ENCODE data around the gene MGAT4A. TPM values are rescaled to one million over a fixed set of nuclear protein-coding genes. Genes with fewer than 3 reads are reported as not detected.

Gene MGAT4A
- total and polyA plus RNA-seq, 2 experiments from 2014 or later, result 4.4 to 5.6 TPM

DNA sequence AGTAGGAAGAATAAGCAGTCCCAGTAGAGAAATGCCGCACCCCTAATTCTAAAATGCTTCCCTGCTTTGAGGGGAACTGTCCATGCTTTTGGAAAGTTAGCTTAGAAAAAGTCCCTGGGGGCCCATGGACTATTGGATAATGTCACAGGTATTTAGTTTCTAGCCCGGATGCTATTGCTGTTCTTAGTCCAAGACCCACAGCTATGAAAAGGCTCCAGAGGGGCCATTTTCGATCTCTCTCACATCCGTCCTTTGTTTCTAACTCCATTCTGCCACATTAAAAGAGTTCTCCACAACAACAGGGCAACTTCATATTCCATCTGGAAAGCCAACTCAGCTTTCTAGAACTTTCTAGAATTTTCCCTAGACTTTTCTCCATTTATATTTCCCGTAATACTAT lies 47.2 kb downstream of the MGAT4A start:
- TF ChIP-seq JUNB (IDR thresholded peaks at IDR 0.05; ENCODE audit: unreplicated experiment) (no peak), STAT1 (IDR thresholded peaks at IDR 0.05; ENCODE audit: unreplicated experiment) (no peak), EZH2 (IDR thresholded peaks at IDR 0.05; ENCODE audit: low read depth, unreplicated experiment) (no peak), NANOG (IDR thresholded peaks at IDR 0.05; ENCODE audit: borderline replicate concordance) (no peak), ZNF462 (CRISPR knock-in tag; IDR thresholded peaks at IDR 0.05) (no peak), ZNF331 (CRISPR knock-in tag; IDR thresholded peaks at IDR 0.05; ENCODE audit: low read depth) (no peak), CREB1 (CRISPR knock-in tag; IDR thresholded peaks at IDR 0.05; ENCODE audit: low read depth) (no peak), EZH2phosphoT487 (IDR thresholded peaks at IDR 0.05; ENCODE audit: unreplicated experiment) (no peak), ETS1 (IDR thresholded peaks at IDR 0.05) (no peak), POLR2AphosphoS5 (IDR thresholded peaks at IDR 0.05; ENCODE audit: low read depth) (no peak), ZNF114 (CRISPR knock-in tag; IDR thresholded peaks at IDR 0.05) (no peak)
- TF ChIP-seq, protein P1, sequence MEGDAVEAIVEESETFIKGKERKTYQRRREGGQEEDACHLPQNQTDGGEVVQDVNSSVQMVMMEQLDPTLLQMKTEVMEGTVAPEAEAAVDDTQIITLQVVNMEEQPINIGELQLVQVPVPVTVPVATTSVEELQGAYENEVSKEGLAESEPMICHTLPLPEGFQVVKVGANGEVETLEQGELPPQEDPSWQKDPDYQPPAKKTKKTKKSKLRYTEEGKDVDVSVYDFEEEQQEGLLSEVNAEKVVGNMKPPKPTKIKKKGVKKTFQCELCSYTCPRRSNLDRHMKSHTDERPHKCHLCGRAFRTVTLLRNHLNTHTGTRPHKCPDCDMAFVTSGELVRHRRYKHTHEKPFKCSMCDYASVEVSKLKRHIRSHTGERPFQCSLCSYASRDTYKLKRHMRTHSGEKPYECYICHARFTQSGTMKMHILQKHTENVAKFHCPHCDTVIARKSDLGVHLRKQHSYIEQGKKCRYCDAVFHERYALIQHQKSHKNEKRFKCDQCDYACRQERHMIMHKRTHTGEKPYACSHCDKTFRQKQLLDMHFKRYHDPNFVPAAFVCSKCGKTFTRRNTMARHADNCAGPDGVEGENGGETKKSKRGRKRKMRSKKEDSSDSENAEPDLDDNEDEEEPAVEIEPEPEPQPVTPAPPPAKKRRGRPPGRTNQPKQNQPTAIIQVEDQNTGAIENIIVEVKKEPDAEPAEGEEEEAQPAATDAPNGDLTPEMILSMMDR (conservative IDR thresholded peaks at IDR 0.05; ENCODE audit: low read depth in 2 of 2), result no peak
- TF ChIP-seq, protein P2, sequence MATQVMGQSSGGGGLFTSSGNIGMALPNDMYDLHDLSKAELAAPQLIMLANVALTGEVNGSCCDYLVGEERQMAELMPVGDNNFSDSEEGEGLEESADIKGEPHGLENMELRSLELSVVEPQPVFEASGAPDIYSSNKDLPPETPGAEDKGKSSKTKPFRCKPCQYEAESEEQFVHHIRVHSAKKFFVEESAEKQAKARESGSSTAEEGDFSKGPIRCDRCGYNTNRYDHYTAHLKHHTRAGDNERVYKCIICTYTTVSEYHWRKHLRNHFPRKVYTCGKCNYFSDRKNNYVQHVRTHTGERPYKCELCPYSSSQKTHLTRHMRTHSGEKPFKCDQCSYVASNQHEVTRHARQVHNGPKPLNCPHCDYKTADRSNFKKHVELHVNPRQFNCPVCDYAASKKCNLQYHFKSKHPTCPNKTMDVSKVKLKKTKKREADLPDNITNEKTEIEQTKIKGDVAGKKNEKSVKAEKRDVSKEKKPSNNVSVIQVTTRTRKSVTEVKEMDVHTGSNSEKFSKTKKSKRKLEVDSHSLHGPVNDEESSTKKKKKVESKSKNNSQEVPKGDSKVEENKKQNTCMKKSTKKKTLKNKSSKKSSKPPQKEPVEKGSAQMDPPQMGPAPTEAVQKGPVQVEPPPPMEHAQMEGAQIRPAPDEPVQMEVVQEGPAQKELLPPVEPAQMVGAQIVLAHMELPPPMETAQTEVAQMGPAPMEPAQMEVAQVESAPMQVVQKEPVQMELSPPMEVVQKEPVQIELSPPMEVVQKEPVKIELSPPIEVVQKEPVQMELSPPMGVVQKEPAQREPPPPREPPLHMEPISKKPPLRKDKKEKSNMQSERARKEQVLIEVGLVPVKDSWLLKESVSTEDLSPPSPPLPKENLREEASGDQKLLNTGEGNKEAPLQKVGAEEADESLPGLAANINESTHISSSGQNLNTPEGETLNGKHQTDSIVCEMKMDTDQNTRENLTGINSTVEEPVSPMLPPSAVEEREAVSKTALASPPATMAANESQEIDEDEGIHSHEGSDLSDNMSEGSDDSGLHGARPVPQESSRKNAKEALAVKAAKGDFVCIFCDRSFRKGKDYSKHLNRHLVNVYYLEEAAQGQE (IDR thresholded peaks at IDR 0.05; ENCODE audit: unreplicated experiment), result no peak
- Histone ChIP-seq H3K4me2 (no peak overlapping the region), H2AFZ (no peak overlapping the region), H3K27me3 (ENCODE audit: insufficient read depth) (no peaks in the 10 kb centered on the region), H3K4me1 (ENCODE audit: insufficient read depth) (no peaks in the 10 kb centered on the region), H4K20me1 (replicated peaks; ENCODE audit: insufficient read depth) (no peaks in the 10 kb centered on the region), H3K4me3 (no peak overlapping the region), H3K79me2 (replicated peaks; ENCODE audit: insufficient read depth) (no peaks in the 10 kb centered on the region), H3K36me3 (ENCODE audit: insufficient read depth) (no peaks in the 10 kb centered on the region), H3K27ac (ENCODE audit: low read depth) (no peak overlapping the region), H3F3A (replicated peaks; ENCODE audit: low read depth) (no peaks in the 10 kb centered on the region), H3K9me2 (ENCODE audit: insufficient read depth) (peaks cover 7% of the 10 kb centered on the region; the same call in 1 of the 2 replicates)
- Mint-ChIP-seq H3K4me1 (peaks cover 4% of the 10 kb centered on the region), H3K9me3 (0 out of 3 replicates have a peak, but pooled peaks cover 3% of the 10 kb centered on the region), H3K36me3 (ENCODE audit: low read depth) (no peaks in the 10 kb centered on the region), H3K27ac (no peak overlapping the region), H3K4me3 (no peak overlapping the region), H3K27me3 (ENCODE audit: insufficient read depth, low read depth, poor library complexity) (peaks cover 3% of the 10 kb centered on the region)
- DNase-seq (ENCODE audit: low spot score) (no peak), ATAC-seq (no peak)

Data from GM23338 (cell line).